Right lobe of liver (tissue), 6 donors: ENCODE data around the gene RDX. TPM values are rescaled to one million over a fixed set of nuclear protein-coding genes. Genes with fewer than 3 reads are reported as not detected.
A peak's percentile ranks its signal among the peaks of the same experiment; 100 is the strongest.

ENCODE experiments used
- ATAC-seq, 4 donors: fragments of 200-7000 bp; cut with Tn5 transposase; one replicate each; pipeline ENCODE4 v1.9.1; 2020; ENCODE audit warnings: mild to moderate bottlenecking in 4 of 4, moderate library complexity in 4 of 4
- DNase-seq, 3 donors: peaks; one replicate each; pipeline ENCODE4 v3.0.0-alpha.2; 2020
- H3K27ac ChIP-seq, 3 donors: fragments of 200-600 bp; one replicate each; pipeline ENCODE4 v1.8.0; 2022
- H3K27me3 ChIP-seq, 2 donors: fragments of 200-600 bp; one replicate each; pipeline ENCODE4 v1.8.0; 2022
- H3K36me3 ChIP-seq, 4 donors: fragments of 200-600 bp; sonication (generic) in 1 of 4; one replicate each; pipeline versions ENCODE4 v1.5.1 to v1.8.0; 2017 to 2022; ENCODE audit warnings: control low read depth in 1 of 4
- H3K4me1 ChIP-seq, 4 donors: fragments of 200-600 bp; sonication (generic) in 1 of 4; one replicate each; pipeline versions ENCODE4 v1.5.1 to v1.8.0; 2017 to 2022; ENCODE audit warnings: control low read depth in 1 of 4
- H3K4me3 ChIP-seq, 3 donors: fragments of 200-600 bp; one replicate each; pipeline ENCODE4 v1.8.0; 2022
- H3K9me3 ChIP-seq, 4 donors: fragments of 200-600 bp; sonication (generic) in 1 of 4; one replicate each; pipeline versions ENCODE4 v1.5.1 to v1.8.0; 2017 to 2022; ENCODE audit warnings: control low read depth in 1 of 4
- POLR2A ChIP-seq: fragments of 450-650 bp; IDR thresholded peaks from one replicate; pipeline ENCODE4 v1.6.1; 2017; ENCODE audit warnings: antibody characterized with exemption, mild to moderate bottlenecking
- WGBS: methylation state at CpG from one replicate; pipeline ENCODE4 v1.1.6; 2018; ENCODE audit warnings: low coverage, low lambda C conversion rate; ENCODE audit not compliant: insufficient coverage; ENCODE audit errors: missing lambda C conversion rate; 5-methylcytosine and 5-hydroxymethylcytosine counted together
- intact Hi-C, 2 donors: fragments of 100-400 bp; cut with DNase I; formaldehyde crosslinking; loops; one replicate each; pipeline versions ENCODE4 v1.11.2 to v1.14.1; 2022
- total RNA-seq, 6 experiments: library from RNA; depleted of rRNA in 2 of 6; stranded (reverse); fragments of >200 nt in 2 of 6; fragmentation: NEBNext Ultra II Directional in 3 of 6; extraction: Animal tissue kit (Norgen Biotek cat#: 25700) in 3 of 6; gene quantifications; one replicate each; pipeline versions ENCODE4 v1.1.0 to v1.2.4, GENCODE V29; 2016 to 2023
- TF ChIP-seq, protein P1 (sequence below), 4 donors: fragments of 200-600 bp in 3 of 4; fragments of 450-650 bp in 1 of 4; IDR thresholded peaks; one replicate each; pipeline versions ENCODE4 v1.5.1 to v1.8.0; 2016 to 2022; ENCODE audit warnings: antibody characterized with exemption in 4 of 4, mild to moderate bottlenecking in 2 of 4
- donor health status: DM: no; HTN: yes; CAD: no.
- donor health status: DM: no; HTN: no; CAD: no.
- donor health status: DM: no; HTN: no; CAD: no.
- donor health status: DM: no; HTN: yes; CAD: no.
- donor health status: DM: no; HTN: yes; CAD: no.

RDX gene
- total RNA-seq, 6 experiments from 2014 or later, result 47.1 to 87.8 (median 81.8) TPM

DNA sequence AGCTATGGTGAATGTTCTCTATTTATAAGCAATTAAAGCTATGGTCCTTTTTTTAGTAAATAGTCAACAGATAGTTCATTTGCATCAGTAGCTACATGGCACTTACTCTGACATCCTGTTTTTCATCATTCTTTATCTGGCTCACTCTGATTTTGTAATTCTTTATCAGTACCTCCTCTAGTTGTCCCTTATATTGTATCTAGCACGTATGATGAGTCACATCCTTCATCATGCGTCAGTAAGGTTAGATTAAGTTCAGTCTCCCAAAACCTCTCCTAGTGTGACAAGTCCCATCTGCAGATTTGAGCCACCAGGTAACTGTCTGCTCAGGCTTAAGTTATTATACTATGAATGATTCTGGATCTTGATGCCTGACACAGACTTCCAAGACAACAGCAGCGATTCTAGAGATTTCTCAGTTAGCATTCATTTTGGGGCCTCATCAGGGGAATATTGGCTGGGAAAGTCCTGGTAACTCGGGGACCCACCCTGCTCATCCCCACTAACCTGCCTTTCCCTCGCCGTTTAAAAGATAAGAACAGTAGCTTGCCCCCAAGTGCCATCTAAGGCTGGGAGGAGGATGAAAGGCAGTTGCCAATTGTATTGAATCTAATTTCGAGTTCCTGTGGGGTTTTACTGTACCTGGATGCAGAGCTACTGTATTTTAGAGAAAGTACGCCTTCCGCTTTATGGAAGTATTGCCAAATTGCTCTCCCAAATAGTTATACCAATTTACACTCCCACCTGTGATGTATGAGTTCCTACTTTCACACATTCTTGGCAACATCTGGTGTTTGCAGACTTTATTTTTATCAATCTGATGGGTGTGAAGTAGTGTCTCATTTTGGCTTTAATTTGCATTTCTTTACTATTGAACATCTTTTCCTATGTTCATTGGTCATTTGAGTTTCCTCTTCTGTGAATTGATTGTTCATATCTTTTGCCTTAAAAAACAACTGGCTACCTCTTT, 147.4 kb downstream of the RDX start:
- H3K4me3 ChIP-seq, result no peak overlapping the region
- H3K27ac ChIP-seq, result no peak overlapping the region
- no peaks in the 10 kb centered on the region for H3K36me3 ChIP-seq
- no peak for TF ChIP-seq POLR2A
- TF ChIP-seq, protein P1, sequence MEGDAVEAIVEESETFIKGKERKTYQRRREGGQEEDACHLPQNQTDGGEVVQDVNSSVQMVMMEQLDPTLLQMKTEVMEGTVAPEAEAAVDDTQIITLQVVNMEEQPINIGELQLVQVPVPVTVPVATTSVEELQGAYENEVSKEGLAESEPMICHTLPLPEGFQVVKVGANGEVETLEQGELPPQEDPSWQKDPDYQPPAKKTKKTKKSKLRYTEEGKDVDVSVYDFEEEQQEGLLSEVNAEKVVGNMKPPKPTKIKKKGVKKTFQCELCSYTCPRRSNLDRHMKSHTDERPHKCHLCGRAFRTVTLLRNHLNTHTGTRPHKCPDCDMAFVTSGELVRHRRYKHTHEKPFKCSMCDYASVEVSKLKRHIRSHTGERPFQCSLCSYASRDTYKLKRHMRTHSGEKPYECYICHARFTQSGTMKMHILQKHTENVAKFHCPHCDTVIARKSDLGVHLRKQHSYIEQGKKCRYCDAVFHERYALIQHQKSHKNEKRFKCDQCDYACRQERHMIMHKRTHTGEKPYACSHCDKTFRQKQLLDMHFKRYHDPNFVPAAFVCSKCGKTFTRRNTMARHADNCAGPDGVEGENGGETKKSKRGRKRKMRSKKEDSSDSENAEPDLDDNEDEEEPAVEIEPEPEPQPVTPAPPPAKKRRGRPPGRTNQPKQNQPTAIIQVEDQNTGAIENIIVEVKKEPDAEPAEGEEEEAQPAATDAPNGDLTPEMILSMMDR (IDR thresholded peaks at IDR 0.05), result no peak
- intact Hi-C loops, result no loop called here
- H3K9me3 ChIP-seq, result no peaks in the 10 kb centered on the region
- peaks cover 0 to 10% (median 0%) of the 10 kb centered on the region in 4 donors for H3K4me1 ChIP-seq
- H3K27me3 ChIP-seq, result no peaks in the 10 kb centered on the region
- peak; percentile 40 to 91 (median 66) for ATAC-seq
- 71% methylated on average over 9 of the region's 9 CpGs for WGBS
- no peak for DNase-seq

DNA sequence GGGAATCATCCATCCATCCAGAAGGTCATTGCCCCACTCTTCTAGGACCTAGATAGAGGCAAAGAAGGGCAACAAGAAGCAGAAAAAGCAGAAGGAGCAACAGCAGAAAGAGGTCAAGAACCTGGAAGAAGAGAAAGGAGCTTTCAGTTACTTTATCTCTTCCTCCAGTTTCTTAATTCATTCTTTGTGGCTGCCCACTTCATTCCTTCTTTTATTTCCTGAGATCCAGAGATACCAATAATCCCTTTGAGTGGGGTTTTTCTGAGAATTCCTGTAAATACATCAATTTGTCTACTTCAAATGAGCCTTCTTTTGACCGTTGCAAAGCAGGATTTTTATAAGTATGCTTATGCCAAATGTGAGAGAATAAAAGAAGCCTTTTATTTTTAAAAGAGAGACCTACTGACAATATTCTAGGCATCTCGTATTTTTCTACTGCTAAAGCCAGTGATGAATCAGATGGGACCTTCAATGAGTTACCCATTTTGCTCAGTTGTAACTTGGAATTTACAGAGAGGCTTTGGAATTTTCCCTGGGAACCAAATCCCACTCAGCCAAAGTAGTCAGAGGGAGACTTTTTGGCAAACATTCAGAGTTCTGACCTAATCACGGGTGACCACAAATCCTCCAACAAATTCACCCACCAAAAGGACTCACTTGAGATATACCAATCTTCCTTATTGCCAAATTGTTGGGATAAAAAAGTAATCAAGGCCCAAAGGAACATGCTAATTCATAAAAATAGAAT, 148.3 kb downstream of the RDX start:
- intact Hi-C loops, result no loop called here
- no peak for ATAC-seq

DNA sequence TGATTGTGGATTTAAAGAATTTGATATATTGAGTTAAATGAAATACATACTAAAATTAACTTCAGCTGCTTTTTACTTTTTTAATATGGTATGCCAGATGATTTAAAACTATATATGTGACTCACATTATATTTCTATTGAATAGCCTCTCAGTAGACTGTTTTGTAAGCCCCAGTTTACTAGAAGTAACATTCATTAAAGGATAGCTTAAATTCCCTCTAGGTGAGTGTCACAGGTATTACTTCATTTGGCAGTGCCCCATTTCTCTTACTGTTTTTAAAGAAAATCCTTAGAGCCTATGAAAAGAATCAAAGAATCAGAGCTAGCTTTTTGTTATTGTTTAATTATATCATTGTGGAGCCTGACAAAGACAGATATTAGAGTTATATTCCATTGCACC, 154.6 kb downstream of the RDX start:
- no peak for ATAC-seq
- no peak for TF ChIP-seq POLR2A
- TF ChIP-seq, protein P1 (IDR thresholded peaks at IDR 0.05), result no peak
- Histone ChIP-seq H3K9me3 (no peaks in the 10 kb centered on the region), H3K27ac (no peak overlapping the region), H3K36me3 (no peaks in the 10 kb centered on the region), H3K4me1 (no peaks in the 10 kb centered on the region), H3K4me3 (no peak overlapping the region), H3K27me3 (no peaks in the 10 kb centered on the region)
- DNase-seq, result no peak
- intact Hi-C loops, result no loop called here

More for the DNA sequence above, 148.3 kb downstream of the RDX start:
- Histone ChIP-seq H3K27ac (no peak overlapping the region), H3K36me3 (no peaks in the 10 kb centered on the region), H3K4me3 (no peak overlapping the region), H3K4me1 (peaks cover 0 to 3% (median 0%) of the 10 kb centered on the region in 4 donors), H3K9me3 (no peaks in the 10 kb centered on the region), H3K27me3 (no peaks in the 10 kb centered on the region)
- 50% methylated on average over 3 of the region's 3 CpGs for WGBS
- no peak for DNase-seq
- no peak for TF ChIP-seq POLR2A
- TF ChIP-seq, protein P1 (IDR thresholded peaks at IDR 0.05), result no peak

DNA sequence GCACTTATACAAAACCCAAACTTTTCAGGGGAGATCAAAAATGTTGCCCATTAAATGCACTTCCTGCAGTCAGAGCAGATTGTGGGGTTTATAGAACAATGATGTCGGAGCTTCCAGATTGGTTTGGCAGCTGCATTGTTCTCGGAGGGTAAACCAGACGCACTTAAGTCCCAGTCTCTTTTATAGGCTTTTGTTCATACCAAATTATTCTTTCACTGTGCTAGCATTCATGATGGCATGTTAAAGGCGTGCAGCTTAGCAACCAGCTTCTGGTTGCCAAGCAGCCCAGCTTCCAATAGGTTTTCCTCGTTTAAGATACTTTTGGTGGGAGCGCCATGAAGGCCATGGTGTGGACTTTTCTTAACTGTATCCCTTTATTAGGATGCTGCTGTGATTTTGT, 162.3 kb downstream of the RDX start:
- H3K9me3 ChIP-seq, result no peaks in the 10 kb centered on the region
- H3K4me3 ChIP-seq, result no peak overlapping the region
- TF ChIP-seq, protein P1 (IDR thresholded peaks at IDR 0.05), result no peak
- TF ChIP-seq POLR2A, result no peak
- ATAC-seq (peak in 1 of 4 donors; percentile 16), DNase-seq (no peak)
- H3K27ac ChIP-seq, result no peak overlapping the region
- H3K4me1 ChIP-seq, result peaks cover 0 to 11% (median 0%) of the 10 kb centered on the region in 4 donors
- H3K27me3 ChIP-seq, result no peaks in the 10 kb centered on the region
- intact Hi-C loops, result no loop called here
- no peaks in the 10 kb centered on the region for H3K36me3 ChIP-seq
- 100% methylated on average over 3 of the region's 6 CpGs for WGBS
